Epithelial cell of esophagus (primary cell): ENCODE measurements around the gene NAT8.
"Not testable (repeated sequence)": the region's sequence is repeated elsewhere in the genome, so short reads cannot be mapped to it uniquely, and the experiment has no call there.

ENCODE experiments used
- DNase-seq: peaks from one replicate; pipeline ENCODE4 v3.0.0; 2010; ENCODE audit warnings: low read depth
- H3K4me3 ChIP-seq: 2 replicates; pipeline ENCODE4 v1.5.1; 2011; ENCODE audit warnings: mild to moderate bottlenecking, low read length, control low read depth
- TF ChIP-seq, protein P1 (sequence below): IDR thresholded peaks from 2 replicates; pipeline ENCODE4 v1.5.1; 2011; ENCODE audit warnings: low read depth, mild to moderate bottlenecking, low read length, control low read depth, inconsistent platforms; ENCODE audit not compliant: insufficient read depth; ENCODE audit errors: missing control alignments

NAT8 gene

DNA sequence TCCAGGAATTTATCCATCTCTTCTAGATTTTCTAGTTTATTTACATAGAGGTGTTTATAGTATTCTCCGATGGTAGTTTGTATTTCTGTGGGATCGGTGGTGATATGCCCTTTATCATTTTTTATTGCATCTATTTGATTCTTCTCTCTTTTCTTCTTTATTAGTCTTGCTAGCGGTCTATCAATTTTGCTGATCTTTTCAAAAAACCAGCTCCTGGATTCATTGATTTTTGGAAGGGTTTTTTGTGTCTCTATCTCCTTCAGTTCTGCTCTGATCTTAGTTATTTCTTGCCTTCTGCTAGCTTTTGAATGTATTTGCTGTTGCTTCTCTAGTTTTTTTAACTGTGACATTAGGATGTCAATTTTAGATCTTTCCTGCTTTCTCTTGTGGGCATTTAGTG is 25.0 kb upstream of the NAT8 start:
- DNase-seq, H3K4me3 ChIP-seq: not testable (repeated sequence)

DNA sequence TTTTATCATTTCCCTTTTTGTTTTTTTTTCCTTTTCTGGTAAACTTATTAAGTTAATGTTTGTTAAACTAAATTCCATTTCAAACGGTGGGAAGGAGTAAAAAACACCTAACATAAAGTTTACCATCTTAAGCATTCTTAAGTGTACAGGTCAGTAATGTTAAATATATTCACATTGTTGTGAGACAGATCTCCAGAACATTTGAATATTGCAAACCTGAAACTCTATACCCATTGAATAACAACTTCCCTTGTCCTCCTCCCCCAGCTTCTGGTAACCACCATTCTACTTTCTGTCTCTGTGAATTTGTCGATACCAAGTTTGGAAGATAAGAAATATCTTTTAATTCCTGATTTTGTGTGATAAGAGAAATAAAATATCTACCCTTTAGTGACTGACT is 12.0 kb upstream of the NAT8 start:
- no peak overlapping the region for H3K4me3 ChIP-seq
- TF ChIP-seq, protein P1, sequence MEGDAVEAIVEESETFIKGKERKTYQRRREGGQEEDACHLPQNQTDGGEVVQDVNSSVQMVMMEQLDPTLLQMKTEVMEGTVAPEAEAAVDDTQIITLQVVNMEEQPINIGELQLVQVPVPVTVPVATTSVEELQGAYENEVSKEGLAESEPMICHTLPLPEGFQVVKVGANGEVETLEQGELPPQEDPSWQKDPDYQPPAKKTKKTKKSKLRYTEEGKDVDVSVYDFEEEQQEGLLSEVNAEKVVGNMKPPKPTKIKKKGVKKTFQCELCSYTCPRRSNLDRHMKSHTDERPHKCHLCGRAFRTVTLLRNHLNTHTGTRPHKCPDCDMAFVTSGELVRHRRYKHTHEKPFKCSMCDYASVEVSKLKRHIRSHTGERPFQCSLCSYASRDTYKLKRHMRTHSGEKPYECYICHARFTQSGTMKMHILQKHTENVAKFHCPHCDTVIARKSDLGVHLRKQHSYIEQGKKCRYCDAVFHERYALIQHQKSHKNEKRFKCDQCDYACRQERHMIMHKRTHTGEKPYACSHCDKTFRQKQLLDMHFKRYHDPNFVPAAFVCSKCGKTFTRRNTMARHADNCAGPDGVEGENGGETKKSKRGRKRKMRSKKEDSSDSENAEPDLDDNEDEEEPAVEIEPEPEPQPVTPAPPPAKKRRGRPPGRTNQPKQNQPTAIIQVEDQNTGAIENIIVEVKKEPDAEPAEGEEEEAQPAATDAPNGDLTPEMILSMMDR: no peak
- no peak for DNase-seq

DNA sequence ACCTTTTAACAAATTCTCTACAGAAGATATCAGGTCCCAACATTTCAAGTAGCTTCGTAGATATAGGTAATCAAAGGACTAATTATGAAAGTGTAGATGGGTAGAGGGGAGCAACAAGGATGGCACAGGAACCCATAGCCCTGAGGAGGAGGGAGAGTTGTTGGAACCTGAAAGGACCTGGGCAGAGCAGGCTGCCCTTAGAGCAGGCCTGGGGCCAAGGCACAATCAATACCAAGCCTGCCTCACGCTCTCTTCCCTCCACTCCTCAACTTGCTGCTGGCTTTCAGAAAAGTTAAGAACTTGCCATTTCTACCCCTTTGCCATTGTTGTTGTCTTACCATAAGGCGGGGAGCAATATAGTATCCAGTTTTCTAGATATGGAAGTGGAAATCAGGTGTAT is 10.1 kb upstream of the NAT8 start:
- no peak for DNase-seq
- H3K4me3 ChIP-seq: no peak overlapping the region
- TF ChIP-seq, protein P1: no peak

DNA sequence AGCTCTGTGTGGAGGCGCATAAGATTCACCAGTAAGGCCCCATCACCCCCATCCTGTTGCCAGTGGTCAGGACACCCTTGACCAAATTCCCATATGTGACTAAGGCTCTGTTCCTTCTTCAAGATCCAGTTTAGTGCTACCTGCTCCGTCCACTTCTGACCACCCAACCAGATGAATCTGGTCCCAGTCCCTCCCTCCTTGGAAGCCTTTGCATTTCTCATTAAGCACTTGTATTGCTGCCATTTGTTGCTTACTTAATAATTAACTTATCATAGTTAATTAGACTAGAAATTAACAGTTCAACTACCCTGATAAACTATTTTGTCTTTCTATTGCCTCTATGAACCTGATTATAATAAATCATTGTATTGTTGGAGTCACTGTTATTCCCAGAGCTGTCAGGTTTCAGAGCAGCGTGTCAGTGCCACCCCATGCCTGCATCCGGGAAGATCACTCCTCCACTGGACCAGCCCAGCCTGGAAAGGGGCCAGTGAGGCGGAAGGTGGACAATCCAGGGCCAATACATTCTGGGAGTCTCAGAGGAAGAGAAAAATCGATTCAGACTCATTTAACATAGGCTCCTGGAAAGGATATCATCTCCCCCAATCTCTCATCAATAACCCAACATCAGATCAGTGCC is 9.5 kb upstream of the NAT8 start:
- DNase-seq: no peak
- no peak overlapping the region for H3K4me3 ChIP-seq
- TF ChIP-seq, protein P1: no peak

DNA sequence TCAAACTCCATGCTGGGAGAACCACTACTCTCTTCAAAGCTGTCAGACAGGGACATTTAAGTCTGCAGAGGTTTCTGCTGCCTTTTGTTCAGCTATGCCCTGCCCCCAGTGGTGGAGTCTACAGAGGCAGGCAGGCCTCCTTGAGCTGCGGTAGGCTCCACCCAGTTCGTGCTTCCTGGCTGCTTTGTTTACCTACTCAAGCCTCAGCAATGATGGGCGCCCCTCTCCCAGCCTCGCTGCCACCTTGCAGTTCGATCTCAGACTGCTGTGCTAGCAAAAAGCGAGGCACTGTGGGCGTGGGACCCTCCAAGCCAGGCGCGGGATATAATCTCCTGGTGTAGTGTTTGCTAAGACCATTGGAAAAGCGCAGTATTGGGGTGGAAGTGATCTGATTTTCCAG is 5.5 kb upstream of the NAT8 start:
- H3K4me3 ChIP-seq, DNase-seq: not testable (repeated sequence)

DNA sequence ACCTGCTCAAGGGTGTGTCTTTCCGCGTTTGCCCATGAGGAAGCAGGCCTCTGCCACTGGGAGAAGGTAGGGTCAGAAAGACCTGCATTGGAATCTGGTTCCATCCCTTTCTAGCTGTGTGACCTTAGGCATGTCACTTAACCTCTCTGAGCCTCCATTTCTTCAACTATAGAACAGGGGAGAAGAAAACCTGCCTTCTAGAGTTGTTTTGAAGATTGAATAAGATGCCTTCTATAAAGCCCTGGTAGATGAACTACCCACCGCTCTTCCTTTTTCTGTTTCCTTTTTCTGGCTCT is 507 bp downstream of the NAT8 start:
- no peak for DNase-seq
- TF ChIP-seq, protein P1: no peak
- no peak overlapping the region for H3K4me3 ChIP-seq

DNA sequence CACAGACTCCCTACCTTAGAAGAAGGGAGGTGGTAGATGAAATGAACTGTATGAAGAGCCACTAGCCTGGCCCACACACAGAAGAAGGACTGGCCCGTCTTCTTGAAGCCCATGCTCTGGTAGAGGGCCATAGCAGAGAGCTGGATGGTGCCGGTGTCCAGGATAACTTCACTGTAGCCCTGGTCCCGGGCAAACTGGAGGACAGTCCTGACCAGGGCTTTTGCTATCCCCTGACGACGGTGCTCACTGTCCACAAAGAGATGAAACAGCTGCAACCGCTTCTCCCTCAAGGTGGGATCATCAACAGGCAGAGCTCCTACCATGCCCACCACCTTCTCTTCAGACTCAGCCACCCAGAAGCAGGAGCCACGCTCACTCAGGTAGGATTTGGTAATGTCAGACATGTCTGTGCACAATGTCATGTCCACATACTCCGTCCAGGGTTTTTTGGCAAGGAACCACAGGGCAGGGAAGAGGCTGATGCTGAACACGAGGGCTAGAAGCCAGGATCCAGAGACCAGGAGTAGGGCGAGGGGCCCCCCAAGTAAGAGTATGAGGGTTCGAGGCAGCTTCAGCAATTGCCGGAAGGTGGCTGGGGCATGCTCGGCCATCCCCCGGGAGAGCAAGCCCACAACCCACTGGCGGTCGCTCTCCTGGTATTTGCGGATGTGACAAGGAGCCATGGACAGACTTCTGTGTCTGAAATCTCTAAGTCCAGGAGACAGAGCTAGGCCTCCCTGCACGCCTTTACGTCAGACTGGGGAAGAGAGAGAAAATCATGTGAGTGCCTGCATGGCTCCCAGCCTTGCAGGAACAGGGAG is 1.1 kb downstream of the NAT8 start:
- DNase-seq: no peak
- H3K4me3 ChIP-seq: no peak overlapping the region
- TF ChIP-seq, protein P1: no peak

DNA sequence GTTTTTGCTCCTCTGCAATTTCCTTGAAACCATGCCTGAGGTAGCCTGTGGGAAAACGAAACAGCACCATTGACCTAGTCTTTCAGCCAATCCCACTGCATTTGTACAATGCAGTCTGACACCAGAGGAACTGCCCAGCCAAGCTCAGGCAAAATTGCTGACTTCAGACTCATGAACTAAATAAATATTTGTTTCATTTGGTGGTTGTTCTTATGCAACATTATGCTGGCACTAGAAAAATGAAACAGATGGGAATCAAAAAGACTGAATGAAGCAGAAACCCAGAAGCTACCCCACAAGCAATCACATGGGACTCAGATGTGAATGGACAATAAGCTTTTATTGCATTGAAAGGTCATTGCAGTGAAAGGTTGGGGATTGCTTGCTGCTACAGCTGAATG is 1.7 kb downstream of the NAT8 start:
- TF ChIP-seq, protein P1: no peak
- no peak overlapping the region for H3K4me3 ChIP-seq
- DNase-seq: peak; percentile 23
